H1 (cell line): ENCODE measurements around the gene SNAPC2. TPM values are rescaled to one million over a fixed set of nuclear protein-coding genes. Genes with fewer than 3 reads are reported as not detected.

ENCODE experiments used
- CTCF ChIA-PET: fragments of 300-600 bp; sonication (Branson Sonifier 250); formaldehyde crosslinking; loops from one replicate; lab custom pipeline; 2021; ENCODE audit not compliant: partially characterized antibody; lab: Charles Lee
- POLR2A ChIA-PET: fragments of 300-600 bp; sonication (Branson Sonifier 250); formaldehyde crosslinking; loops from one replicate; lab custom pipeline; 2021; ENCODE audit warnings: inconsistent platforms; ENCODE audit not compliant: partially characterized antibody; lab: Charles Lee
- DNase-seq, 2 experiments: peaks; one replicate each; pipeline versions ENCODE4 v3.0.0 to v3.0.0-alpha.2; 2010 to 2022; ENCODE audit warnings: low spot score in 2 of 2, low read depth in 1 of 2, mixed read lengths in 1 of 2
- FAIRE-seq: peaks from 2 replicates; lab custom pipeline; 2011; peaks lifted over from hg19 to GRCh38; lab: Jason Lieb, UNC
- H2AFZ ChIP-seq: 2 replicates; pipeline ENCODE4 v1.8.1; 2012; ENCODE audit warnings: low read length, inconsistent platforms
- H2AK5ac ChIP-seq: 2 replicates; pipeline ENCODE4 v1.6.1; 2013; ENCODE audit warnings: low read depth, low read length
- H2BK120ac ChIP-seq: replicated peaks from 2 replicates; pipeline ENCODE3; 2013; ENCODE audit warnings: low read depth, low read length, inconsistent platforms
- H2BK12ac ChIP-seq: 2 replicates; pipeline ENCODE4 v1.6.1; 2013; ENCODE audit warnings: low read depth, low read length
- H2BK15ac ChIP-seq: 2 replicates; pipeline ENCODE4 v1.6.1; 2013; ENCODE audit warnings: low read length
- H2BK20ac ChIP-seq: 2 replicates; pipeline ENCODE4 v1.6.1; 2013; ENCODE audit warnings: low read length
- H2BK5ac ChIP-seq: 2 replicates; pipeline ENCODE4 v1.6.1; 2013; ENCODE audit warnings: low read depth, low read length
- H3K14ac ChIP-seq: 2 replicates; pipeline ENCODE4 v1.6.1; 2013; ENCODE audit warnings: inconsistent platforms; ENCODE audit not compliant: insufficient read length
- H3K18ac ChIP-seq: 2 replicates; pipeline ENCODE4 v1.6.1; 2013; ENCODE audit warnings: low read length; ENCODE audit errors: extremely low read depth
- H3K23ac ChIP-seq: 2 replicates; pipeline ENCODE4 v1.6.1; 2013; ENCODE audit warnings: inconsistent platforms; ENCODE audit not compliant: insufficient read length
- H3K23me2 ChIP-seq: 2 replicates; pipeline ENCODE4 v1.6.1; 2013; ENCODE audit warnings: low read depth, low read length
- H3K27ac ChIP-seq: 2 replicates; pipeline ENCODE4 v1.6.1; 2011; ENCODE audit warnings: low read depth, low read length, inconsistent platforms
- H3K27me3 ChIP-seq, 4 experiments: replicated peaks in 1 of 4; 1 replicate in 1 of 4; 2 replicates in 3 of 4; pipeline versions ENCODE4 v1.6.1 to v1.8.1; 2011 to 2013; ENCODE audit warnings: low read length in 3 of 4, mild to moderate bottlenecking in 3 of 4, inconsistent platforms in 2 of 4, mixed read lengths in 2 of 4, moderate library complexity in 1 of 4; ENCODE audit not compliant: control insufficient read depth in 3 of 4, insufficient read depth in 3 of 4; ENCODE audit errors: extremely low read depth in 1 of 4
- H3K36me3 ChIP-seq, 4 experiments: 2 replicates each; pipeline versions ENCODE4 v1.6.1 to v1.8.1; 2011 to 2013; ENCODE audit warnings: mild to moderate bottlenecking in 4 of 4, low read length in 3 of 4, moderate library complexity in 2 of 4, control low read depth in 1 of 4, inconsistent platforms in 1 of 4; ENCODE audit not compliant: insufficient read depth in 4 of 4, control insufficient read depth in 2 of 4
- H3K4ac ChIP-seq: replicated peaks from 2 replicates; pipeline ENCODE3; 2013; ENCODE audit warnings: low read length, low read depth, mixed read lengths, inconsistent platforms; ENCODE audit not compliant: insufficient read length
- H3K4me1 ChIP-seq, 4 experiments: replicated peaks in 1 of 4; 1 replicate in 1 of 4; 2 replicates in 3 of 4; pipeline versions ENCODE4 v1.6.1 to v1.8.1; 2011 to 2013; ENCODE audit warnings: low read length in 3 of 4, inconsistent platforms in 2 of 4, mixed read lengths in 1 of 4; ENCODE audit not compliant: insufficient read depth in 4 of 4, control insufficient read depth in 3 of 4
- H3K4me2 ChIP-seq, 2 experiments: 2 replicates each; pipeline versions ENCODE4 v1.6.1 to v1.8.1; 2011 to 2013; ENCODE audit warnings: low read depth in 2 of 2, low read length in 2 of 2, control low read depth in 1 of 2, inconsistent platforms in 1 of 2, mild to moderate bottlenecking in 1 of 2; ENCODE audit not compliant: insufficient read depth in 1 of 2
- H3K4me3 ChIP-seq, 4 experiments: fragments of 200-600, 300-600 bp in 1 of 4; sonication (generic), shearing (Covaris generic), sonication (Bioruptor Twin) in 1 of 4; 2 replicates each; pipeline versions ENCODE4 v1.5.1 to v1.8.1; 2011 to 2016; ENCODE audit warnings: low read length in 4 of 4, low read depth in 3 of 4, control low read depth in 2 of 4, inconsistent platforms in 2 of 4, mild to moderate bottlenecking in 2 of 4, mixed read lengths in 1 of 4, moderate library complexity in 1 of 4; ENCODE audit not compliant: insufficient read depth in 2 of 4; ENCODE audit errors: extremely low read depth in 1 of 4
- H3K56ac ChIP-seq: replicated peaks from 2 replicates; pipeline ENCODE3; 2013; ENCODE audit warnings: low read depth, mild to moderate bottlenecking, mixed read lengths, low read length, inconsistent platforms; ENCODE audit not compliant: insufficient read length
- H3K79me1 ChIP-seq: 2 replicates; pipeline ENCODE4 v1.6.1; 2013; ENCODE audit warnings: low read depth, low read length, control low read depth
- H3K79me2 ChIP-seq, 2 experiments: 2 replicates each; pipeline versions ENCODE4 v1.6.1 to v1.8.1; 2012 to 2013; ENCODE audit warnings: low read length in 2 of 2, mild to moderate bottlenecking in 2 of 2, inconsistent platforms in 1 of 2; ENCODE audit not compliant: insufficient read depth in 2 of 2, control insufficient read depth in 1 of 2
- H3K9ac ChIP-seq, 4 experiments: replicated peaks in 1 of 4; 1 replicate in 1 of 4; 2 replicates in 3 of 4; pipeline versions ENCODE4 v1.6.1 to v1.8.1; 2011 to 2013; ENCODE audit warnings: low read depth in 3 of 4, low read length in 3 of 4, control low read depth in 2 of 4, mild to moderate bottlenecking in 2 of 4, moderate library complexity in 2 of 4, inconsistent platforms in 1 of 4; ENCODE audit errors: extremely low read depth in 1 of 4
- H3K9me3 ChIP-seq, 2 experiments: 2 replicates each; pipeline versions ENCODE4 v1.6.1 to v1.8.1; 2012 to 2013; ENCODE audit warnings: mild to moderate bottlenecking in 2 of 2, moderate library complexity in 2 of 2, control low read depth in 1 of 2, inconsistent platforms in 1 of 2, low read depth in 1 of 2, low read length in 1 of 2, mixed read lengths in 1 of 2; ENCODE audit not compliant: insufficient read depth in 2 of 2
- H4K20me1 ChIP-seq, 2 experiments: replicated peaks in 1 of 2; 2 replicates each; pipeline versions ENCODE3 to v1.8.1; 2011 to 2013; ENCODE audit warnings: inconsistent platforms in 2 of 2, low read length in 2 of 2, mild to moderate bottlenecking in 1 of 2; ENCODE audit not compliant: insufficient read depth in 2 of 2, control insufficient read depth in 1 of 2
- H4K5ac ChIP-seq: 2 replicates; pipeline ENCODE4 v1.6.1; 2013; ENCODE audit warnings: low read length, low read depth, mixed read lengths, inconsistent platforms; ENCODE audit not compliant: insufficient read length
- H4K8ac ChIP-seq: 2 replicates; pipeline ENCODE4 v1.8.0; 2013; ENCODE audit warnings: mild to moderate bottlenecking, moderate library complexity, low read length, inconsistent platforms; ENCODE audit not compliant: insufficient read depth; ENCODE audit errors: extremely low read depth
- H4K91ac ChIP-seq: replicated peaks from 2 replicates; pipeline ENCODE3; 2013; ENCODE audit warnings: low read length, mixed read lengths, inconsistent platforms; ENCODE audit not compliant: insufficient read length
- ASH2L ChIP-seq: fragments of 200-600, 300-600 bp; sonication (generic); IDR thresholded peaks from one replicate; pipeline ENCODE4 v1.7.1; 2017; ENCODE audit warnings: low read length
- BRCA1 ChIP-seq: IDR thresholded peaks from 2 replicates; pipeline ENCODE4 v1.6.1; 2012; ENCODE audit warnings: low read depth, low read length, improper control_type of control experiment
- CBX8 ChIP-seq: fragments of 300-800, 300-1000 bp; sonication (generic); IDR thresholded peaks from 2 replicates; pipeline ENCODE4 v1.7.1; 2016; ENCODE audit warnings: low read depth, low read length, borderline replicate concordance
- JUN ChIP-seq: IDR thresholded peaks from 2 replicates; pipeline ENCODE4 v1.6.1; 2011; ENCODE audit warnings: low read depth, mild to moderate bottlenecking, improper control_type of control experiment, low read length
- SUZ12 ChIP-seq: fragments of 200-600 bp; sonication (generic); IDR thresholded peaks from 2 replicates; pipeline ENCODE4 v1.6.1; 2012; ENCODE audit warnings: mild to moderate bottlenecking, inconsistent platforms, low read length, moderate library complexity, mixed read lengths
- TEAD4 ChIP-seq: IDR thresholded peaks from 2 replicates; pipeline ENCODE4 v1.6.1; 2012; ENCODE audit warnings: low read depth, low read length, inconsistent platforms, mixed read lengths
- WGBS, 2 experiments: shearing (Covaris generic) in 1 of 2; methylation state at CpG; one replicate each; pipeline versions ENCODE4 v1.1.6 to v1.1.7; 2013 to 2015; ENCODE audit warnings: low lambda C conversion rate in 2 of 2, mixed read lengths in 2 of 2, inconsistent platforms in 1 of 2, low coverage in 1 of 2, missing lambda C conversion rate in 1 of 2; ENCODE audit not compliant: insufficient replicate concordance in 2 of 2, insufficient coverage in 1 of 2, insufficient read length in 1 of 2; ENCODE audit errors: extremely low coverage in 1 of 2, missing lambda C conversion rate in 1 of 2; 5-methylcytosine and 5-hydroxymethylcytosine counted together
- polyA plus RNA-seq, 7 experiments: library from polyadenylated mRNA; depleted of rRNA in 3 of 7; stranded (reverse) in 5 of 7; unstranded in 2 of 7; fragments of >200 nt in 5 of 7; fragments of 200-250 nt in 2 of 7; gene quantifications; 1 replicate in 5 of 7; 2 replicates in 1 of 7; 4 replicates in 1 of 7; pipeline versions ENCODE4 v1.2.1 to v1.2.3, GENCODE V29; 2011 to 2013; ENCODE audit warnings: missing spikeins in 2 of 7, mixed read lengths in 2 of 7
- total RNA-seq: library from RNA; stranded (reverse); fragmentation: NEBNext Ultra II Directional; extraction: Animal tissue kit (Norgen Biotek cat#: 25700); gene quantifications from 2 replicates; pipeline ENCODE4 v1.2.1, GENCODE V29; 2021
- TF ChIP-seq, protein P1 (sequence below), 3 experiments: IDR thresholded peaks; 1 replicate in 2 of 3; 2 replicates in 1 of 3; pipeline versions ENCODE4 v1.5.1 to v1.6.1; 2011; ENCODE audit warnings: low read length in 3 of 3, mild to moderate bottlenecking in 3 of 3, inconsistent platforms in 2 of 3, low read depth in 1 of 3, moderate library complexity in 1 of 3; ENCODE audit not compliant: insufficient read depth in 1 of 3; ENCODE audit errors: control extremely low read depth in 1 of 3

The SNAPC2 gene
- total and polyA plus RNA-seq, 2 of the 8 experiments (the other 6 are each of a cell fraction or from before 2014, with no cell fraction given): 18.2 to 20.3 TPM

DNA sequence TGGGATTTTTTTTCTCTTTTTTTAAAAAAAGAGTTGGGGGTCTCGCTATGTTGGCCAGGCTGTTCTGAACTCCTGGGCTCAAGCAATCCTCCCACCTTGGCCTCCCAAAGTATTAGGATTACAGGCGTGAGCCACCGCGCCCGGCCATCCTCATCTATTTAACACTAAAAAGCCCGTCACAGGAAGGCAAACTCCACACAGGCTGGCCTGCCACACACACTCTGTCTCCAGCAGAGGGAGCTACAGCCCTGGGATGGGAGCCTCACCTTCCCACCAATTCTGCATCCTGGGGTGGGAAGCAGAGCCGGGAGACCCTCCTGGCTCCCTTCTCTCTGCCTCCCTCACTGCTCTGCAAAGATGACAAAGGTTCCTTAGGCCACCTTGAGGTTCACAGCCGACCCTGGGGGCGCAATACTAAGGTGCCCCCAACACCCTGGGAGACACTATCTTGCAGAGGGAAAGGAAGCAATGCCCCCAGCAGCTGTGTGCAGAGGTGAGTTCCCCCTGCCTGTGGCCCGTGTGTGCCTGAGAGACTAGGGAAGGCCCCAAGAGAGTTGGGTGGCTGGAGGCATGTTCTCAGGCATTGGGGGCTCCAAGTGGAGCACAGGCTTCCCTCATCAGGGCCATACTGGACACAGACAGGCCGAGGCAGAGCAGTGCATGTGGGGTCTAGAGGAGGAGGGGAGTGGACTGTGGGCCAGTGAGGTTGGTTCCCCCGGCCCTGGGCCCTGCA, 50.7 kb downstream of the SNAPC2 start:
- no peaks in the 10 kb centered on the region for H3K27me3 ChIP-seq
- H3K9me3 ChIP-seq: no peaks in the 10 kb centered on the region
- peak; percentile 78 for FAIRE-seq
- no peak overlapping the region for H3K4me2 ChIP-seq
- no peaks in the 10 kb centered on the region; the same call in none of the 2 replicates for H3K79me1 ChIP-seq
- no peak overlapping the region; the same call in 1 of the 2 replicates for H3K27ac ChIP-seq
- H4K8ac ChIP-seq: no peak overlapping the region
- H2AK5ac ChIP-seq: no peak overlapping the region
- H3K23me2 ChIP-seq: no peaks in the 10 kb centered on the region
- H2BK20ac ChIP-seq: no peak overlapping the region
- ChIA-PET POLR2A (interaction anchor here (0.6 to 6.2 kb wide), 10 partner anchors 10 to 114 kb away, joined by 3 to 55 read pairs (median 4); partner anchors contain the start of gene TIMM44), CTCF (interaction anchor here (0.7 to 4.9 kb wide), 37 partner anchors 11 to 281 kb away, joined by 3 to 36 read pairs (median 5); partner anchors contain the start of genes SNAPC2, TGFBR3L and TIMM44)
- H2AFZ ChIP-seq: no peak overlapping the region
- H4K91ac ChIP-seq: no peak overlapping the region
- DNase-seq: peak; percentile 34 to 85
- no peak overlapping the region for H3K56ac ChIP-seq
- 65% methylated on average over 12 of the region's 12 CpGs; no CpG with 5 or more reads in 1 of the 2 experiments for WGBS, 2 experiments
- H3K23ac ChIP-seq: no peak overlapping the region
- H3K36me3 ChIP-seq: peaks cover 22 to 49% (median 44%) of the 10 kb centered on the region in 4 experiments
- H2BK5ac ChIP-seq: peak overlapping the region; percentile 44; the same call in 1 of the 2 replicates
- H2BK120ac ChIP-seq: no peak overlapping the region
- H3K4me3 ChIP-seq: no peak overlapping the region
- H2BK15ac ChIP-seq: no peak overlapping the region
- no peak overlapping the region for H2BK12ac ChIP-seq
- H4K20me1 ChIP-seq: peaks cover 6 to 38% of the 10 kb centered on the region in 2 experiments
- H3K79me2 ChIP-seq: peaks cover 0 to 3% of the 10 kb centered on the region in 2 experiments; a peak in 1 of 4 replicates
- no peak overlapping the region for H3K9ac ChIP-seq
- no peak overlapping the region for H3K4ac ChIP-seq
- H3K4me1 ChIP-seq: peaks cover 0 to 10% (median 9%) of the 10 kb centered on the region in 4 experiments; a peak in 6 of 7 replicates
- H3K18ac ChIP-seq: no peak overlapping the region
- H4K5ac ChIP-seq: no peak overlapping the region
- H3K14ac ChIP-seq: no peak overlapping the region
- TF ChIP-seq SUZ12 (no peak), TEAD4 (no peak), BRCA1 (no peak), JUN (0 out of 2 replicates have a peak, but pooled peaks have one; percentile 14), ASH2L (no peak), CBX8 (no peak)
- TF ChIP-seq, protein P1, sequence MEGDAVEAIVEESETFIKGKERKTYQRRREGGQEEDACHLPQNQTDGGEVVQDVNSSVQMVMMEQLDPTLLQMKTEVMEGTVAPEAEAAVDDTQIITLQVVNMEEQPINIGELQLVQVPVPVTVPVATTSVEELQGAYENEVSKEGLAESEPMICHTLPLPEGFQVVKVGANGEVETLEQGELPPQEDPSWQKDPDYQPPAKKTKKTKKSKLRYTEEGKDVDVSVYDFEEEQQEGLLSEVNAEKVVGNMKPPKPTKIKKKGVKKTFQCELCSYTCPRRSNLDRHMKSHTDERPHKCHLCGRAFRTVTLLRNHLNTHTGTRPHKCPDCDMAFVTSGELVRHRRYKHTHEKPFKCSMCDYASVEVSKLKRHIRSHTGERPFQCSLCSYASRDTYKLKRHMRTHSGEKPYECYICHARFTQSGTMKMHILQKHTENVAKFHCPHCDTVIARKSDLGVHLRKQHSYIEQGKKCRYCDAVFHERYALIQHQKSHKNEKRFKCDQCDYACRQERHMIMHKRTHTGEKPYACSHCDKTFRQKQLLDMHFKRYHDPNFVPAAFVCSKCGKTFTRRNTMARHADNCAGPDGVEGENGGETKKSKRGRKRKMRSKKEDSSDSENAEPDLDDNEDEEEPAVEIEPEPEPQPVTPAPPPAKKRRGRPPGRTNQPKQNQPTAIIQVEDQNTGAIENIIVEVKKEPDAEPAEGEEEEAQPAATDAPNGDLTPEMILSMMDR (IDR thresholded peaks at IDR 0.05; ENCODE audit: control extremely low read depth in 1 of 3, insufficient read depth in 1 of 3, low read depth in 1 of 3, low read length in 3 of 3): peak; percentile 86 to 98 (median 96)
